Esophagus muscularis mucosa (tissue), 4 donors: ENCODE results near the gene GAS7.

ENCODE experiments used
- EP300 ChIP-seq: sonication (generic); formaldehyde crosslinking; IDR thresholded peaks from one replicate; pipeline ENCODE4 v1.6.1; 2017; ENCODE audit warnings: antibody characterized with exemption
- POLR2AphosphoS5 ChIP-seq, 2 donors: sonication (generic); formaldehyde crosslinking; IDR thresholded peaks; one replicate each; pipeline ENCODE4 v1.6.1; 2017; ENCODE audit warnings: antibody characterized with exemption in 2 of 2
- TF ChIP-seq, protein P1 (sequence below), 3 experiments: fragments of 200-600 bp in 2 of 3; fragments of 450-650 bp in 1 of 3; sonication (generic) in 2 of 3; IDR thresholded peaks; one replicate each; pipeline ENCODE4 v1.5.1; 2017 to 2019; ENCODE audit warnings: antibody characterized with exemption in 3 of 3, mild to moderate bottlenecking in 2 of 3, moderate library complexity in 1 of 3

DNA sequence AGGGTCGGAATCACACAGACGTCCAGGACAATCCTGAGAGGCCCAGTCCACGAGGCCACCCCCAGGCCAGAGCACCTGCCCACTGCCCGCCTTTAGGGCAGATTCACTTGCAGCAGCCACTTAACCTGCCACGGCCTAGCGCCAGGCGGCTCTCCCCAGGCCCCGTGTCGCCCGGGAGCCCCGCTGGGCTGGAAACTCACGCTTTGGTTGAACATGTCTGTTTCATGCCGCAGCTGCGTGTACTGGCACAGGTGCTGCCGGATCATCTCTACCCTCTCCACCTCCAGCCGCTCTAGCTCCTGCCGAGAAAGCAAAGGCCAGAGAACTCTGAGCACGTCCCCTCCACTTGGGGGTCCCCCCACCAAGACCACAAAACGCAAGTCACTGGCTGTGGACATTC lies 280.6 kb downstream of the GAS7 start:
- no peak for TF ChIP-seq POLR2AphosphoS5 (IDR thresholded peaks at IDR 0.05)
- no peak for TF ChIP-seq EP300
- TF ChIP-seq, protein P1, sequence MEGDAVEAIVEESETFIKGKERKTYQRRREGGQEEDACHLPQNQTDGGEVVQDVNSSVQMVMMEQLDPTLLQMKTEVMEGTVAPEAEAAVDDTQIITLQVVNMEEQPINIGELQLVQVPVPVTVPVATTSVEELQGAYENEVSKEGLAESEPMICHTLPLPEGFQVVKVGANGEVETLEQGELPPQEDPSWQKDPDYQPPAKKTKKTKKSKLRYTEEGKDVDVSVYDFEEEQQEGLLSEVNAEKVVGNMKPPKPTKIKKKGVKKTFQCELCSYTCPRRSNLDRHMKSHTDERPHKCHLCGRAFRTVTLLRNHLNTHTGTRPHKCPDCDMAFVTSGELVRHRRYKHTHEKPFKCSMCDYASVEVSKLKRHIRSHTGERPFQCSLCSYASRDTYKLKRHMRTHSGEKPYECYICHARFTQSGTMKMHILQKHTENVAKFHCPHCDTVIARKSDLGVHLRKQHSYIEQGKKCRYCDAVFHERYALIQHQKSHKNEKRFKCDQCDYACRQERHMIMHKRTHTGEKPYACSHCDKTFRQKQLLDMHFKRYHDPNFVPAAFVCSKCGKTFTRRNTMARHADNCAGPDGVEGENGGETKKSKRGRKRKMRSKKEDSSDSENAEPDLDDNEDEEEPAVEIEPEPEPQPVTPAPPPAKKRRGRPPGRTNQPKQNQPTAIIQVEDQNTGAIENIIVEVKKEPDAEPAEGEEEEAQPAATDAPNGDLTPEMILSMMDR (IDR thresholded peaks at IDR 0.05) = no peak
